ENCODE measurements around the gene ELFN1.

The ELFN1 gene

GRCh38 chr7:1643270-1644092, 26.6 kb upstream of the ELFN1 start:
- DNase-seq: no peak

DNA sequence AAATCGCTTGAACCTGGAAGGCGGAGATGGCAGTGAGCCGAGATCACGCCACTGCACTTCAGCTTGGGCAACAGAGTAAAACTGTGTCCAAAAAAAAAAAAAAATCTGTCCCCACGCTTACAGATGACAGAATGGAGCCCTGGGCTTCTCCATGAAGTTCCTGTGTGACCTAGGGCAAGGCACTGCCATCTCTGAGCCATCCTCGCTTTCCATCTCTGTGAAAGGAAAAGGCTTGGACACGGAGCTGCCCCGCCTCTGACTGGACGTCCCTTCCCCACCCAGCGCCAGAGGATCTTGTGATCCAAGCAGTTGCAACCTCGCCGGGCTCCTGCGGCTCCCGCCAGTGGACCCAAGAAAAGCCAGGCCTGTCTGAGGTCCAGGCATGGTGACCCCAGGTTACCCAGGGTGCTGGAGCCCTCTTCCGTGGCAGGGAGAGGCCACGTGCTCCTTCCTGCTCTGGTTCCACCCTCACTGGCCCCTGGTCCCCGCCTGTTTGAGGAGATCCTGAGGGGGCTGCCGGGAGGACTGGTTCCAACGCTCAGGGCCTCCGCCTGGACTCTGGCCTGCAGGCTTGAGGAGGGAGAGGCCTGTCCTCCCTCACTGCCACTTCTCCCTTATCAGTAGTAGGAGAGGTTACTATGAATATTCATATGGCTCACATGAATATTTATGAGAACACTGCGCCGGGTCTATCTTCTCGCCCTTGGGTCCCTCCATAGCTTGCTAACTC, 25.6 kb upstream of the ELFN1 start:
- no peak for DNase-seq

DNA sequence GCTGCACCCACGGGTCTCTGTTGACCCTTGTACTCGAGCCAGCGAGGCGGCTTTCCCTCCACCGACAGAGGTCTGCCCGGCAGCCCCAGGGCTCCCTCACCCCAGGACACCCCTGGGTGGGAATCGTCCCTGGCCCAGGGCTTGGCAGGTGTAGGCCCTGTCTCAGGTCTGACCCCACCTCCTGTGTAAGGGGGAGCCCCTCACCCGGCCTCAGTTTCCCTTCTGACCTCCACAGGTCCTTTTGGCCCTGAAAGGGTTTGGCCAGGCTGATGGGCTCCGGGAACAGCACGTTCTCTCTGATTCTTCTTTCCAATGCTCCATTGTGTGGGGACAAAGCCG, 25.0 kb upstream of the ELFN1 start:
- no peak for DNase-seq

- DNase-seq: no peak
These were observed 24.6 kb upstream of the ELFN1 start for GRCh38 chr7:1645476-1645875.

GRCh38 chr7:1646391-1646790, 23.7 kb upstream of the ELFN1 start:
- no peak for DNase-seq

- no peak for DNase-seq
These were observed 22.9 kb upstream of the ELFN1 start for GRCh38 chr7:1646957-1647891.

GRCh38 chr7:1647961-1648672, 22.0 kb upstream of the ELFN1 start:
- DNase-seq: no peak

GRCh38 chr7:1649751-1650326, 20.2 kb upstream of the ELFN1 start:
- DNase-seq: no peak

GRCh38 chr7:1650363-1651030, 19.6 kb upstream of the ELFN1 start:
- DNase-seq: no peak

GRCh38 chr7:1651031-1651446, 19.0 kb upstream of the ELFN1 start:
- no peak for DNase-seq

GRCh38 chr7:1651891-1652290, 18.2 kb upstream of the ELFN1 start:
- no peak for DNase-seq

DNA sequence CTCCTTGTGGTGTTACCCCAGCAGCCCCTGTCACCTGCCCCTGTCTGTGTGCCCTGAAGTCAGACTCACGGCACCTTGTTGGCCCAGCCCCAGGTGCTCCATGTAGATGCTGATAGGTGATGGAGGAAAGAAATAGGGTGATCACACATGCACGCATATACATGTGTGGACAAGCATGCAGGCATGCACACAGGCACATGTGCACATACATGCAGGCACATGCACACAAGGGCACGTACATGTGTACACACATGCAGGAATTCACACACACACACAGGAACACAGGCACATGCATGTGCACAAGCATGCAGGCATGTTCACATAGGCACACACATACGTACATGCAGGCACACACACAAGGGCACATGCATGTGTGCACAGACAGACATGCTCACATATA, 16.6 kb upstream of the ELFN1 start:
- no peak for DNase-seq

DNA sequence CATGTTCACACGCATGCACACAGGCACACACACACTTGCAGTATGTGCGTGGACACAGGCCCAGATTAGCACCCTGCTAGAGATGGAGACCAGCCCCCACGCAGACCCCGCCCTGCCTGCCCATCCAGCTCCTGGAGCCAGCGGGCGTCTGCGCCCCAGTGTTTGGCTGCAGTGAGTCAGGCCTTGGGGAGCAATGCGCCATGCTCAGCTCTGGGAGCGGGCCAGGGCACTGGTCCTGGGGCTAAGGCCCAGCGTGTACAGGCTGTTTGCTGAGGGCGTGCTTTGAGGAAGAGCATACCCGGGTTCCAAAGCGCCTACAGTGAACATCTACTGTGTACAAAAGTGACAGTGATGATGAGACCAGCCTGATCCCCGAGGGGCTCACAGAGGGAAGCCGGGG, 16.0 kb upstream of the ELFN1 start:
- no peak for DNase-seq

DNA sequence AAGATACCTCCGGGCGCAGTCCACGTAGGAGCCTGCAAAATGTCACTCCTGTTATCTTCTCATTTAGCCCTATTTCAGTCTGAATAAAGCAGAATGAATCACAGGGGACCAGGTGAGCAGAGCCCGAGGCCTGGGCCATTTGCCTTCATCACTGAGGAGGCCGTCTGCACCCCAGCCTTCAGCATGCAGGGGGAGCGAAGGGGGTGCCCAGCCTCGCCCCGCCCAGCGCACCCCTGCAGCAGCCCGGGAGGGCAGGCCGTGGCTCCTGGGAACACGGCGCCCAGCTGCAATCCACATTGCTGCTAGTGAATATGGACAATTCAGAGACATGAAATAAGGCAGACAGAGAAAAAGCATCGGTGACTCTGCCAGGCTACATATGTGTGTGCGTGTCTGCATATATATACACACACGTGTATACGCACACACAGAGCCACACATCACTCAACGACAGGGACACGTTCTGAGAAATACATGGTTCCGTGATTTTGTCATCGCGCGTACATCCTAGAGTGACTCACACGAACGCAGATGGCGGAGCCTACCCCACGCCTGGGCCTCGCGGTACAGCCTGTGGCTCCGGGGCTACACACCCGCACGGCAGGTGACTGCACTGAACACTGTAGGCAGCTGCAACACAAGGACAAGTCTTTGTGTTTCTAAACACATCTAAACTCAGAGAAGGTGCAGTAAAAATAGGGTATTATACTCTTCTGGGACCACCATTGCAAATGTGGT, 15.2 kb upstream of the ELFN1 start:
- no peak for DNase-seq

DNA sequence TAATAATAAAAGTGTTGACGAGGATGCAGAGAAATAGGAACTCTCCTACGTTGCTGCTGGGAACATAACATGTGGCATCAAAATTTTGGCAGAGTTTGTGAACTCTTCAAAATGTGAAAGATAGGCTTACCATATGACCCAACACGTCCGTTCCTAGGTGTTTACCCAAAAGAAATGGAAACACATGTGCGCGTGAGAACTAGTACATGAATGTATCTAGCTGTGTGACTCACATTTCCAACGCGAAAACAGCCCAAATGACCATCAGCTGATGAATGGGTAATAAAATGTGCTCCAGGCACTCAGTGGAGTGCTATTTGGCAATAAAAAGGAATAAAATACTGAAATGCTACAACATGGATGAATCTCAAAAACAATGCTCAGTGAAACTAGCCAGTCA, 10.4 kb upstream of the ELFN1 start:
- no peak for DNase-seq

DNA sequence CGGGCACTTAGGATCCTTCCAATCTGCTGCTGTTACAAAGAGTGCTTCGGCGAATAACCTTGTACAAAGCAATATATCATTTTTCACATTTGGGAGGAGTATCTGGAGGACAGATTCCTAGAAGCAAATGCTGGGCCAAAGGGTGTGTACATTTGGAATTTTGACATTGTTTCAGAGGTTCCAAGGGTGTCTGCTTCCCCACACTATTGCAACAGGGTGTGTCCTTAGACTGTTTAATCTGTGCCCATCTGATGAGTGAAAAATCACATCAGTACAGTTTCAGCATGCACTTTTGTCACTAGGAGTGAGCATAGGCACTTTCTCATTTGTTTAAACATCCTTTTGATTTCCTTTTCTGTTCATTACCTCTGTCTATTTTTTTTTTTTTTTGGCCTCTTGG, 8.6 kb upstream of the ELFN1 start:
- no peak for DNase-seq

GRCh38 chr7:1662101-1662500, 8.0 kb upstream of the ELFN1 start:
- DNase-seq: no peak

- no peak for DNase-seq
These were observed 7.3 kb upstream of the ELFN1 start for GRCh38 chr7:1662767-1663166.

DNA sequence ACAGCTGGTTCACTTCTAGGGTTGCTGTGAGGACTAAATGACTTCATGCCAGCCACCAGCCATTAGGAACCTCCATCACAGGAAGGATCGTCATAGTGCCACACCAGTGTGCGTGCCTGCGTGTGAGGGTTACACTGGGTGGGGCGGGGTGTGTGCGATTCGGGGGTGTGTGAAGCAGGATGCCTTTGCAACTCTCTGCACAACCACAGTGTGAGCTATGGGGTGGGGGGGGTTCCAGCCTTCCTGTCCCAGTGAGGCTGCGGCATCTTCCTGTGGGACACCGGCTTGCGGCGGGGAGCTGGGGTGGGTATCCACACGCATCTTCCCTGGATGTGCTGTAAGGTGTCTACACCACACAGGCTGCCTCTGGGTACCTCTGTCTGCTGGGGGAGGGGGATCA, 6.9 kb upstream of the ELFN1 start:
- no peak for DNase-seq

GRCh38 chr7:1663857-1664651, 6.0 kb upstream of the ELFN1 start:
- no peak for DNase-seq
